ENCODE measurements around the gene SELENON. TPM values are rescaled to one million over a fixed set of nuclear protein-coding genes. Genes with fewer than 3 reads are reported as not detected.

Gene SELENON
- total and polyA plus RNA-seq, 2 of the 13 experiments (the other 11 are each of a cell fraction or from before 2014, with no cell fraction given): 3.8 to 8.0 TPM

- TF ChIP-seq TGIF2 (CRISPR knock-in tag; IDR thresholded peaks at IDR 0.05) (peak; percentile 87; the same call in 1 of the 2 replicates), KMT2B (CRISPR knock-in tag; IDR thresholded peaks at IDR 0.05) (peak; percentile 81), SP1 (IDR thresholded peaks at IDR 0.05) (no peak), SP1 (CRISPR knock-in tag; IDR thresholded peaks at IDR 0.05) (peak; percentile 76), ZXDC (CRISPR knock-in tag; IDR thresholded peaks at IDR 0.05) (no peak), CBX1 (IDR thresholded peaks at IDR 0.05; ENCODE audit: low read depth) (peak; percentile 25), IKZF4 (CRISPR knock-in tag; IDR thresholded peaks at IDR 0.05; ENCODE audit: borderline replicate concordance, low read depth, not compliant biosample characterization) (no peak), CSRNP1 (CRISPR knock-in tag; IDR thresholded peaks at IDR 0.05) (peak; percentile 85), ZNF280B (CRISPR knock-in tag; IDR thresholded peaks at IDR 0.05; ENCODE audit: borderline replicate concordance) (peak; percentile 84), HNRNPUL1 (IDR thresholded peaks at IDR 0.05; ENCODE audit: low read depth, low read length) (no peak), ZNF775 (CRISPR knock-in tag; IDR thresholded peaks at IDR 0.05; ENCODE audit: borderline replicate concordance) (no peak), REPIN1 (CRISPR knock-in tag; IDR thresholded peaks at IDR 0.05; ENCODE audit: borderline replicate concordance, low read depth) (peak; percentile 62), PAXIP1 (CRISPR knock-in tag; conservative IDR thresholded peaks at IDR 0.05) (peak; percentile 57), KLF11 (CRISPR knock-in tag; IDR thresholded peaks at IDR 0.05) (no peak), HOXA9 (CRISPR knock-in tag; IDR thresholded peaks at IDR 0.05; ENCODE audit: borderline replicate concordance) (0 out of 2 replicates have a peak, but pooled peaks have one; percentile 88), SALL2 (CRISPR knock-in tag; IDR thresholded peaks at IDR 0.05) (peak; percentile 50; the same call in 1 of the 2 replicates), AGO1 (IDR thresholded peaks at IDR 0.05; ENCODE audit: low read depth, low read length, poor library complexity, severe bottlenecking) (peak; percentile 37), ZNF839 (CRISPR knock-in tag; IDR thresholded peaks at IDR 0.05; ENCODE audit: borderline replicate concordance) (no peak), ZNF367 (CRISPR knock-in tag; IDR thresholded peaks at IDR 0.05; ENCODE audit: borderline replicate concordance) (0 out of 2 replicates have a peak, but pooled peaks have one; percentile 65)
Observed at GRCh38 chr1:25858906-25859789, 59.2 kb downstream of the SELENON start, which contains the start of gene AUNIP (continued).
